GM21529 (cell line): Measurements from ENCODE around the gene HMCN2.
"Not testable (repeated sequence)": the region's sequence is repeated elsewhere in the genome, so short reads cannot be mapped to it uniquely, and the experiment has no call there.

Source experiments
- ATAC-seq: cut with Tn5 transposase; IDR thresholded peaks from one replicate; pipeline ENCODE4 v1.9.1; 2021; ENCODE audit not compliant: unreplicated experiment

Gene HMCN2

DNA sequence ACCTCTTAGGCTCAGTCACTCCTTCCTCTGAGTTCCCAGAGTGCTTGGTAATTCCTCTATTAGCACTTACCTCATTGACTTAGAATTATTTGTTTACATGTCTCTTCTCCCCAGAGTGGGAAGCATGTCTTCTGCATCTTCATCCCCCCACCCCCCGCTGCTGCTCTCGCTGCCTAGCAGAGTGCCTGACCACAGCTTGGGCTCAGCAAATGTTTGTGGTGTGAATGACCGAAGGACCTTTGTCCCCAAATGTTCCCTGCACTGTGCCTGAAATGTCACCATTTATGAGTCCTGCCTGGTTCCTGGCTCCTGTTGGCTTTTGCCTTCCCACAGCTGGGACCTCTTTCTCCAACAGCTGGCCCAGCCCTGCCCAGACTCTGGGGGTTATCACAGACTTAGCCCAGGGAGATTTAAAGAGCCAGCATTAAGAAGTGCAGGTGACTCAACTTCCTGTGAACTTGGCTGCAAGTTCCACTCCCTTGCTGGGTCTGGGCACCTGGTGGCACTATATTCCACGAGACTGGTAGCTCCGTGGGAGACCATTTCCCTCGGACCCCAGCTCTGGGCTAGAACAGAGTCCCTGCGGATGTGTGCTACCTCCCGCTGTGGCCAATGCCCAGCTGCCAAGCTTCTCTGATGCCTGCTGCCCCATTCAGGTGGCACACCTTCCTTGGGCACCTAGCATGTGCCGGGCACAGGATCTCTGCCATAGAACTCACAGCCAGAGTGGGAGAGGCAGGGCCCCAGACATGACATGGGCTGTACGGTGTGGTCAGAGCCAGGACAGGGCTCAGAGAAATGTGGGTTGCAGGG is 1.8 kb upstream of the HMCN2 start:
- ATAC-seq = no peak

DNA sequence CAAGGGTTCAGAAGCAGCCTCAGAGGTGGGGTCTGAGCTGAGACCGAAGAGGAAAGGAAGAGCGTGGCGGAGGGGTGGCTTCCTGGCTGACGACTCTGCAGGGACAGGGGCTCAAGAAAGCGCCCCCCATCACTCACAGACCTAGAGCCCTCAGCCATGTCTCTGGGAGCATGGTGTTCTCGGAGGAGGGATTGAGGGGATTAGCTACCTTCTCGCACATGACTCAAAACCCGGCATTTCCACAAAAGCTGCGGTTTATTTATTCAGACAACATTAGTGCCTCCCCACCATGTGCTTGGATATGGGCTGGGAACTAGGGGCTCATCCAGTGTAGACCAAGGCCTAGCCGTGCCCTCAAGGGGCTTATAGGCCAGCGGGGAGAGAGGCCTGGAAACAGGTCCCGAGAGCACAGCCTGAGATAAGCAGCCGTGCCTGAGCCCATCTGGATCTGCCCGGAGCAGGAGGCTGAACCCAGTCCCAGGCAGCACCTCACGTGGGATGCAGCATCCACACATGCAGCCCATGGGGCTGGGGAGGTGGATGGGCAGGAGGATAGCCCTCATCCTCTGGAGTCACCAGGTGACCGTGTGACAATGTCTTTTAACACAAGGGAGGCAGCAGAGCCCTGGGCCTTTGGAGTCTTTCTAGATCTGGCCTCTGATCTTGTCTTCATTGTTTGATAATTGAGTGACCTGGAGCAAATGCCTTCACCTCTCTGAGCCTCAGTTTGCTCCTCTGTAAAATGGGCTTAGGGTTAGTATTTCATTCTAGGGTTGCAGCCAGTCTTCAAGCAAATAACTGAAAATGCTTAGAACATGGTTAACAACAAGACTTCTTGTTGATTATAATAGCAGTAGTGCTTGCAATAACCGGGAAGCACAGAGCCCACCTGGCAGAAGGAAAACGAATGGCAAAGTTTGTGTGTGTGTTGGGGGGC is 878 bp upstream of the HMCN2 start:
- no peak for ATAC-seq

- ATAC-seq = no peak
Measured at GRCh38 chr9:130266236-130267098, 907 bp downstream of the HMCN2 start.

DNA sequence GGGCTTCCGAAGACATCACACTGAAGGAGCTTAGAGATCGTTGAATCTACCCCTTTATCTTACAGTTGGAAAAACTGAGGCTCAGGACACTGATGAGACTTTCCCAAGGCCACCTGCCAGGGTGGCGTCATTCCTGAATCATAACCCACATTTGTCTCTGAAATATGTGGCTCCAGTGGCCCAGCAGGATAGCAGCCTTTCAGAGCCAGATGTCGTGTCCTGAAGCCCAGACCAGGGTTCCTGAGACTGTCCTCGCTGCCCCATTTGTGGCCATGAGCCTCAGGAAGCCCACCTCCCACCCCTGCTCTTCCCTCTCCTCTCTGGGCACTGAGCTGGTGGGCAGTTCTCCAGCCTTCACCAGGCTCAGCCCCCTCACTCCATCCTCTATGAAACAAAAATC is 2.4 kb downstream of the HMCN2 start:
- ATAC-seq = no peak

DNA sequence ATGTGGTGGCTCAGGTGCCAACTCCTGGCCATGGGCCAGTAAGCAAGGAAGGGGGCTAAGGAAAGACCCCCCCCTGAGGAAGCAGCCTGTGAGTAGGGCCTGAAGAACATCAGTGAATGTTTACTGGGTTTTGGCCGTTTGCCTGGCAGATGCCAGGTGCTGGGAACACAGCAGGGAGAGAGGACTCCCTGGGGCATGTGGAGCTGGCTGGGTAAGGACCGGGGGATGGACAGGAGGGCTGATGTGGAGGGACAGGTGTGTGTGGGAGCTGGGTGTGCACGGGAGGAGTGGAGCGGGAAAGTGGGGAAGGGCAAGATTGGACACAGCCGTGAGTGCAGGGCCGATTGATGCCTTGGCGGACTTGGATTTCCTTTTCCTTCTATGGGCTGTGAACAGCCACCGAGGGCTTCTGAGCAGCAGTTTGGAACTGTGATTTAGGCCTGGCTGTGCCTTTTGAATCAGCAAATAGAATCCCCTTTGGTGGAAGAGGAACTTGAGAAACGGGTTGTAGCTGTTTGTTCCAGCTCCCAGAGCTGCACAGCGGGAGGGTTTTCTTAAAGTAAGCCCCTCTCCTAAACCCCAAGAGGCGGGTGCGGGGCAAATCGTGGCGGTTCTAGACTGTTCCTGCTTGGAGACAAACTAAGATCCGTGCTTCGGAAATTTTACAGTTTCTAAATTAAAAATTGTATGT is 3.1 kb downstream of the HMCN2 start:
- no peak for ATAC-seq

DNA sequence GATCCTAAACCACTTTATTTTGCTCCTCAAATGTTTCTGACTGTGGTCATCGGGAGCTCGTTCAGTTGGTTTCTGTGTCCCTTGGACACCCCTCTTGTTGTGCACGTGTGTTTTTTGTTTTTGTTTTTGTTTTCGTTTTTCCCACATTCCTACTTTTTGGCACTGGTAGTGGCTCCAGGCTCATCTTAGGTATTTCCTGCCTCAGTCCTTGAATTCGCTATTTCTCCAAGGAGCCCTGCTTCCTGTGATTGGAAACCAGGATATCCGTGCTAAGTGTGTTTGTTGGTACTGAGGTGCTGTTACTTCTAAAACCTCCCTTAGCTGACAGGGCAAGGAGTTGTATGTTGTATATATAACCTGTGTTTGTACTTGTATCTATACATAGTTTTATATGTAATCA is 5.9 kb downstream of the HMCN2 start:
- no peak for ATAC-seq

DNA sequence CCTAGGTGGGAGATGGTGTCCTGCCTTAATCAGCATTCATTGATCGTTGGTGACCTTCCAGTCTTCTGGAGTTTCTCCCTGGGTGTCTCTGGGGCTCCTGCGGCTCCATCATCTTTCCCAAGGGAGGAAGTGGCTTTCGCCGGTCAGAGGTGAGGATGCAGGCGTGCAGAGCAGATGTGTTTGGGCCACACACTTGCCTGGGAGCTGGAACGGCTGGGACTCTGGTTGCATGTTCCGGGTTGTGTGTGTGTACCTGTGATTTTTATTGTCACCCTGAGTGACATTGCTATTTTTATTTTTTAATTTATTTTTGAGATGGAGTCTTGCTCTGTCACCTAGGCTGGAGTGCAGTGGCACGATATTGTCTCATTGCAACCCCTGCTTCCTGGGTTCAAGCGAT is 9.6 kb downstream of the HMCN2 start:
- no peak for ATAC-seq

DNA sequence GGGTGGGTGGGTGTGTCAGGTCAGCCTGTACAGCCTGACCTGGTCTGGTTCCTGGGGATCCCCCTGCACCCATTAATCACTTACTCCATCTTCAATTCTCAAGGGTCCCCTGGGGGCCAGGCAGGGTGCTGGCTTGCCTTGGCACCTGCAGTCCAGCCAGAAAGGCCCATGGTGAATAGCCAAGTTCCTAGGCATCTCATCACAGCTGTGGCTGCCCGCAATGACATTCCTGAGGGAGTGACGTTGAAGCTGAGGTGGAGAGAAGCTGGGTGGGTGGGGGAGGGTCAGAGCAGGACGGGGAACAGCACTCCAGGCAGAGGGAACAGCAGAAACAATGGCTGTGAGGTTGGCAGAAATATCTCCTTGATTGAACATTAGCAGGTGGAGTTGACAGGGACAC is 10.6 kb downstream of the HMCN2 start:
- ATAC-seq = no peak

DNA sequence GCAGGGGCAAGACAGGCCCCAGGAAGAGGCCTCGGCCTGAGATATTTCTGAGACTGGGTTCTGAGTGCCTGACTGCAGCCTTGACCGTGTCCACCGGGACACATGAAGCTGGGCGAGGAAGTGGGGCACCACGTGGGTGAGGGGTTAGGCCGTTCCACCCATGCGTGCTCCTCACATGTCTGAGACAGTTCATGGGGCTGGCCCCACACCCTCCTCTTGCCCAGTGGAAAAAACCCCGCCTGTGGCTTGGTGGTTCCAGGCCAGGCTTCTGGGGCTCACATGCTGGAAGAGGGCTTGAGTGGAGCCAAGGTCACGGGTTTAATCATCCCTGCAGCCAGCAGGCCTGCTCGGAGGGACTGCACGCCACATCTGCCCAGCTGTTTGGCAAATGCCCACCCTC is 11.4 kb downstream of the HMCN2 start:
- no peak for ATAC-seq

DNA sequence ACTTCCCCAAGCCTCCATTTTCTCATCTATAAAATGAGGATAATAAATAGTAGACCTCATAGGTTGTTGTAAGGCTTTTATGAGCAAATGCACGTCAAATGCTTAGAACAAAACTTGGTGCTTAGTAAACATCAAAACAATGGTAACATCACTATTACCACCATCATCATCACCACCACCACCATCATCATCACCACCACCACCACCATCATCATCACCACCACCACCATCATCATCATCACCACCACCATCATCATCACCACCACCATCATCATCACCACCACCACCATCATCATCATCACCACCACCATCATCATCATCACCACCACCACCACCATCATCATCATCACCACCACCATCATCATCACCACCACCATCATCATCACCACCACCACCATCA is 12.0 kb downstream of the HMCN2 start:
- ATAC-seq = not testable (repeated sequence)

GRCh38 chr9:130283539-130284248 is 18.1 kb downstream of the HMCN2 start:
- ATAC-seq = no peak

DNA sequence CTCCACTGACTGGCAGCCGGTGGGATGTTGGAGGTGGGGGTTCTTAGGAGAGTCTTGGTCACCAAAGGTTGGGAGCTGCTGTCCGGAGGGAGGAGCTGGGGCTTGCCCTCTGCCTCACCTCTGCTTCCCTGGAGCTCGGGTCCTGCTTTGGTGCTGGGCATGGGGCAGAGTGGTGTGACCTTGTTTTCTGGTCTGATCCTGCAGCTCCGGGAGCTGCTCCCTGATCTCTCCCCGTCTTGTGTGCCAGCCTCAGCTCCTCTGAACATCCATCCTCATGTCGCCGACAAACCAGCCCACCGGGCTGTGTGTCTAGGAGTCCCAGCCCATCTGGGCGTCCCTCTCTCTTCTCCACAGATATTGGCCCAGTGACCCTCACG is 18.7 kb downstream of the HMCN2 start:
- ATAC-seq = no peak

GRCh38 chr9:130284690-130285089 is 19.1 kb downstream of the HMCN2 start:
- no peak for ATAC-seq

- ATAC-seq = no peak
Measured at GRCh38 chr9:130285271-130285670, 19.7 kb downstream of the HMCN2 start.

- no peak for ATAC-seq
Measured at GRCh38 chr9:130286072-130286770, 20.7 kb downstream of the HMCN2 start.

- no peak for ATAC-seq
Measured at GRCh38 chr9:130286781-130287428, 21.3 kb downstream of the HMCN2 start.

GRCh38 chr9:130287736-130288135 is 22.2 kb downstream of the HMCN2 start:
- no peak for ATAC-seq

DNA sequence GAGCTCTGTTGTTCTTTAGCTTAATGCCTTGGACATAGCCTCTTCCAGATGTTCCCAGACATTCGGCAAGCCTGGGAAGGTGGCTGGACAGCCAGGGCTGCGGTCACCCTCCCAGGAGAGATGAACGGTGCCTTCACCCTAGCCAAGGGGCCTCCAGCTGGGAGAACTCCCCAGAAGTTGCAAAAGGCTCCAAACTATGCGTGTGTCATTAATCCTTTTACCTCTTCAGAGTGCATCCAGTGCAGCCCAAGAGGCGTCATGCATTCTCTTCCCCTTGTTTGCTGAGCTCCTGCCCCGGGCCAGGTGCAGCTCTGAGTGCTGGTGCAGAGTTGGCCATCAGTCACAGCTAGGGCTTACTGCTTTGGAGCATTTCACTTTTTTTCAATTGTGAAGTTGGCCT is 22.8 kb downstream of the HMCN2 start:
- no peak for ATAC-seq
